Tibial artery (tissue), 4 donors: ENCODE measurements around the gene LPP.

Experiments used
- DNase-seq, 2 donors: peaks; one replicate each; pipeline ENCODE4 v3.0.0-alpha.2; 2019
- H3K27ac ChIP-seq, 2 donors: fragments of 200-600 bp; sonication (generic) in 1 of 2; 1 replicate in 1 of 2; 2 replicates in 1 of 2; pipeline ENCODE4 v1.5.1; 2018 to 2019; ENCODE audit warnings: mild to moderate bottlenecking in 1 of 2
- H3K27me3 ChIP-seq, 2 donors: fragments of 200-600 bp; sonication (generic) in 1 of 2; one replicate each; pipeline versions ENCODE4 v1.5.1 to v1.6.0; 2016 to 2019
- H3K36me3 ChIP-seq, 3 donors: fragments of 200-600 bp; sonication (generic) in 2 of 3; one replicate each; pipeline ENCODE4 v1.5.1; 2016 to 2019; ENCODE audit warnings: mild to moderate bottlenecking in 2 of 3
- H3K4me1 ChIP-seq, 4 donors: fragments of 200-600 bp; sonication (generic) in 2 of 4; 1 replicate in 3 of 4; 2 replicates in 1 of 4; pipeline ENCODE4 v1.5.1; 2016 to 2019
- H3K4me3 ChIP-seq, 2 donors: fragments of 200-600 bp; sonication (generic) in 1 of 2; 1 replicate in 1 of 2; 2 replicates in 1 of 2; pipeline ENCODE4 v1.5.1; 2018 to 2019; ENCODE audit warnings: mild to moderate bottlenecking in 2 of 2
- H3K9me3 ChIP-seq, 3 donors: fragments of 200-600 bp; sonication (generic) in 1 of 3; one replicate each; pipeline ENCODE4 v1.5.1; 2016 to 2019
- intact Hi-C: fragments of 100-400 bp; cut with DNase I; formaldehyde crosslinking; loops from one replicate; pipeline ENCODE4 v1.15.0; 2023; ENCODE audit warnings: low total_unique reads
- TF ChIP-seq, protein P1 (sequence below), 2 experiments: fragments of 200-600 bp in 1 of 2; fragments of 450-650 bp in 1 of 2; IDR thresholded peaks; one replicate each; pipeline ENCODE4 v1.5.1; 2017 to 2019; ENCODE audit warnings: antibody characterized with exemption in 2 of 2, mild to moderate bottlenecking in 1 of 2, moderate library complexity in 1 of 2

LPP gene

GRCh38 chr3:188867691-188868265 lies 713.8 kb downstream of the LPP start:
- intact Hi-C loops: no loop called here
- no peak for DNase-seq

GRCh38 chr3:188868803-188869202 lies 714.8 kb downstream of the LPP start:
- Histone ChIP-seq H3K27me3 (no peaks in the 10 kb centered on the region), H3K36me3 (peaks cover 28 to 39% (median 38%) of the 10 kb centered on the region in 3 donors), H3K9me3 (no peaks in the 10 kb centered on the region), H3K4me1 (peaks cover 0 to 50% (median 12%) of the 10 kb centered on the region in 4 donors), H3K4me3 (no peak overlapping the region), H3K27ac (no peak overlapping the region)
- DNase-seq: no peak
- intact Hi-C loops: no loop called here
- TF ChIP-seq, protein P1, sequence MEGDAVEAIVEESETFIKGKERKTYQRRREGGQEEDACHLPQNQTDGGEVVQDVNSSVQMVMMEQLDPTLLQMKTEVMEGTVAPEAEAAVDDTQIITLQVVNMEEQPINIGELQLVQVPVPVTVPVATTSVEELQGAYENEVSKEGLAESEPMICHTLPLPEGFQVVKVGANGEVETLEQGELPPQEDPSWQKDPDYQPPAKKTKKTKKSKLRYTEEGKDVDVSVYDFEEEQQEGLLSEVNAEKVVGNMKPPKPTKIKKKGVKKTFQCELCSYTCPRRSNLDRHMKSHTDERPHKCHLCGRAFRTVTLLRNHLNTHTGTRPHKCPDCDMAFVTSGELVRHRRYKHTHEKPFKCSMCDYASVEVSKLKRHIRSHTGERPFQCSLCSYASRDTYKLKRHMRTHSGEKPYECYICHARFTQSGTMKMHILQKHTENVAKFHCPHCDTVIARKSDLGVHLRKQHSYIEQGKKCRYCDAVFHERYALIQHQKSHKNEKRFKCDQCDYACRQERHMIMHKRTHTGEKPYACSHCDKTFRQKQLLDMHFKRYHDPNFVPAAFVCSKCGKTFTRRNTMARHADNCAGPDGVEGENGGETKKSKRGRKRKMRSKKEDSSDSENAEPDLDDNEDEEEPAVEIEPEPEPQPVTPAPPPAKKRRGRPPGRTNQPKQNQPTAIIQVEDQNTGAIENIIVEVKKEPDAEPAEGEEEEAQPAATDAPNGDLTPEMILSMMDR (IDR thresholded peaks at IDR 0.05): no peak

More at GRCh38 chr3:188867691-188868265, 713.8 kb downstream of the LPP start:
- Histone ChIP-seq H3K4me1 (peaks cover 0 to 59% (median 16%) of the 10 kb centered on the region in 4 donors), H3K27ac (no peak overlapping the region), H3K36me3 (peaks cover 18 to 29% (median 28%) of the 10 kb centered on the region in 3 donors), H3K4me3 (no peak overlapping the region), H3K9me3 (no peaks in the 10 kb centered on the region), H3K27me3 (no peaks in the 10 kb centered on the region)
- TF ChIP-seq, protein P1 (IDR thresholded peaks at IDR 0.05): no peak

GRCh38 chr3:188869628-188870027 lies 715.7 kb downstream of the LPP start:
- Histone ChIP-seq H3K27ac (no peak overlapping the region), H3K36me3 (peaks cover 34 to 47% (median 46%) of the 10 kb centered on the region in 3 donors), H3K4me3 (no peak overlapping the region), H3K4me1 (peaks cover 0 to 42% (median 7%) of the 10 kb centered on the region in 4 donors), H3K9me3 (no peaks in the 10 kb centered on the region), H3K27me3 (no peaks in the 10 kb centered on the region)
- TF ChIP-seq, protein P1 (IDR thresholded peaks at IDR 0.05): no peak
- intact Hi-C loops: no loop called here
- DNase-seq: no peak

DNA sequence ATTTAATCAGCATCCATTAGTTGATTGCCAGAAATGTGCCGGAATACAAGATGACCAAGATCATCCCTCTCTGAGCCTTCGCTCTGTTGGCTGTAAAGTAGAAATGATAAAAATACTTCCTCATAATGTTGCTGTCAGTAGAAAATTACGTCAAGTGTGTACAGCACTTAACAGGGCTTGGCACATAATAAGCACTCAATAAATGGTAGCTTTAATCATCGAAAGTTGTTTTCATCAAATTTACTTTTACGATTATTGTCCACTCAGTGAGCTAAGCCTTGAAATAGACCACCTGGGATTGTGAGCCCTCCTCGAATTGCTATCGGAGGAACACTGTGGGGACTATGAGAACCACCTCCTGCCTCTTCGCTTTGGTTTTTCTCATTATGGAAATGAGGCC lies 716.5 kb downstream of the LPP start:
- DNase-seq: no peak
- no peaks in the 10 kb centered on the region for H3K27me3 ChIP-seq
- intact Hi-C loops: no loop called here

DNA sequence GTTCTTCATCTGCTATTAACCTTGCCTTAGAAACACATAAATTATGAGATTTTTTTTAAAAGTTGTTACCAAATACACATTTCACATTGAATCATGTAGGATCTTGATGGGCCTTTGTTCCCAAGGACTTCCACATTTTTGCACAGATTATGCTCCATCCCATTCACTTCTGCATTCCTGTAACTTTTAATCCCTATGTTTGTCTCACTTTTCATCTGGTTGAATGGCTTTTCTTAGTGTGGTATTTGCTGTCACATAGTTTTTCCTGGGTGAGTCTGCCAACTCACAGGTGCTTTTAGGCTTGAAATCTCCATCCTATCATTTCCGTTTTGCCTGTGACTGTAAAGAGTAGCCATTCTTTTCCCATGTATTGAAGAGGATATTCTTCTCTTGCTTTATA lies 720.6 kb downstream of the LPP start:
- H3K4me1 ChIP-seq: peaks cover 0 to 12% (median 2%) of the 10 kb centered on the region in 4 donors
- DNase-seq: no peak
- H3K27ac ChIP-seq: no peak overlapping the region
- H3K27me3 ChIP-seq: no peaks in the 10 kb centered on the region
- H3K36me3 ChIP-seq: peaks cover 51 to 65% (median 56%) of the 10 kb centered on the region in 3 donors
- intact Hi-C loops: no loop called here
- H3K9me3 ChIP-seq: no peaks in the 10 kb centered on the region
- no peak overlapping the region for H3K4me3 ChIP-seq
- TF ChIP-seq, protein P1 (IDR thresholded peaks at IDR 0.05): no peak

More for the DNA sequence above, 716.5 kb downstream of the LPP start:
- H3K36me3 ChIP-seq: peaks cover 41 to 55% (median 54%) of the 10 kb centered on the region in 3 donors
- H3K4me1 ChIP-seq: peaks cover 0 to 34% (median 7%) of the 10 kb centered on the region in 4 donors
- H3K9me3 ChIP-seq: no peaks in the 10 kb centered on the region
- no peak overlapping the region for H3K27ac ChIP-seq
- H3K4me3 ChIP-seq: no peak overlapping the region
- TF ChIP-seq, protein P1 (IDR thresholded peaks at IDR 0.05): no peak
